HG03175 (cell line): ENCODE measurements around the gene TFPI.

Experiments used
- ATAC-seq: cut with Tn5 transposase; IDR thresholded peaks from one replicate; pipeline ENCODE4 v1.9.1; 2021; ENCODE audit warnings: mild to moderate bottlenecking, moderate library complexity; ENCODE audit not compliant: unreplicated experiment

TFPI gene

DNA sequence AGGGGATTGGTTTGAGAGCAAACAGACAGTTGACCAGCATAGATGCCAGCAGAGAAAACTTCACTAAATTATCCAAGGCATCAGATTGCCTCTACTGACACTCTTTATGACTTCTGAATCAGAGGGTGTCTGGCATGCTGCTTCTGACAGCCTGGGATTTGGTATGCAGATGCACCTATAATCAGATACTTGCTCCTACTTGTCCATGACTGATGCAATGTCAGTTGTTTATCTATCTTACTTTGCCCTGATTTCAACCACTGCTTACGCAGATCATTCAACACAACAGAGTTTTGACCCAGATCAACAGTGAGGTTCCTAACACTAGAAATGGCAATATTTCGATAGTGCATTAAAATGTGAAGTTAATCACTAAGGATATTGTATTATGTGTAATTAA is 83.5 kb downstream of the TFPI start:
- ATAC-seq, result no peak

DNA sequence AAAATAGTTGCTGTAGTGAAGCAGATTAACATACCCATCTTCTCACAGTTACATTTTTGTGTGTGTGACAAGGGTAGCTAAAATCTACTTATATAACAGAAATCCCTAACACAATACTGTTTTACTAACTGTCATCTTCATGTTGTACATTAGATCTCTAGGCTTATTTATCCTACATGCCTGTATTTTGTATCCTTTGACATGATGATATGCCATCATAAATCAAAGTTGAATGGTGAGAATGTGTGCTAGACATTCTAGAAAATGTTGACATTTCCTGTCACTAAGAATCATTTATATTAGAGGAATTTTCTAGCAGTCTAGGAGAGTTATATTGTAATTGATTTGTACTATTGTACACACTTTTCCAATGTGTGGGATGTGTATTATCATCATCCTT is 84.7 kb downstream of the TFPI start:
- ATAC-seq, result no peak

DNA sequence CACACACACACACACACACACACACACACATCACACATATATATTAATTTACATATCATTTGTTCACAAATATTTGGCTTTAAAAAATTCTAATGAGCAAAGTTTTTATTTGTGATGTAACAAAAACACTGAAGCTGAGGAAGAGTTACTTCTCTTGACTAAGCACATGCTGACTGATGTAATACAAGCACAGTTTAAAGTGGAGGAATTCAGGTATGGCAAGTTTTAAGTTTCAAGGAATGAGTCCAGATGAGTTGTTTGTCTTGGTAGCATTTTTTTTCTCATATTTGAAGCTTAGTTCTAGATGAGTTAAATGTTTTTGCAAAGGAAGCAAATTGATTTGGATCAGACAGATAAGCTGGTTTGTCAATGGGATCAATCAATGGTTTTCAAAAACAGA is 86.0 kb downstream of the TFPI start:
- no peak for ATAC-seq

DNA sequence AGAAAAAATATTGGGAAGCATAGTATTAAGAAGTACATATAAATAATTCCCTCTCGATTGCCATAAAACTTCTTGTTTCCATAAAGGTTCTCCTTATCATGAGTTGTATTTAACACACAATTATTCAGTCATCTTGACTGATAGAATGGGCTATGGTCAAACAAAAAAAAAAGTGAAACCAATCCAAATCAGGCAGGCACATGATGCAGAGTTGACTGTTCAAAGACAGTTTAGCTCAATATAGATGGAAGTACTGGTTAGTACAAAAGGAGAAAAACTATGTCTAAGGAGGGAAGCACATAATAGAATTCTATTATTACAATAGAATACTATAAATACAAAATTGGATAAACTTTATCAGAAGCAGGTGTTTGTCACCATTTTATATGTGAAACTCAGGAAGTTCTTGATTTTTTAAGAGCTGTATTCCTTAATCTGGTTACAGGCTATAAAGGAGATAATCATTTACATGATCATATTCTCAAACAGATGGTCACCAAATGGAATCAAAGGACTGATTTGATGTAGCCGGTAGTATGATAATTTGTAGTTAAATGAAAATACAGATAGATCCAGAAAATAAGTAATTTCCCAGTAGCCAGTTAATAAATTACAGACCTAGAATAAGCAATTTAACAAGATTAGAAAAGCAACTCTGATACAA is 88.0 kb downstream of the TFPI start:
- no peak for ATAC-seq

DNA sequence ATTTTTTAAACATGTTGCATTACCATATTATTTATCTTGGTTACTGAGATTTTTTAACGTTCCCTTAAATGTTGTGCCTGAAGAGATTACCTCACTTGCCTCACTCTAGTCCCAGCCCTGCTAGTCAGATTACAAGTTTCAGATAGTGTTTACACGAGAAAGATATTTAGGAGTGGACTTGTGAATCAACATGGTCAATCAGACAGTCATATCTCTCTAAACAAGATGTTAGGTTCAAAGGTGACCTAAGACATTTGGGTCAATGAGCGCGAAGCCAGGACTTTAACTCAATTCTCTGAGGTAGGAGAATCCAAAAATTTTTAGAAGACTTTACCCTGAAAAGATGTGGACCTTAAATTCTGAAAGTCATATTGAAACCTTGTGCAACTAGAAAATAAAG is 91.4 kb downstream of the TFPI start:
- ATAC-seq, result no peak

DNA sequence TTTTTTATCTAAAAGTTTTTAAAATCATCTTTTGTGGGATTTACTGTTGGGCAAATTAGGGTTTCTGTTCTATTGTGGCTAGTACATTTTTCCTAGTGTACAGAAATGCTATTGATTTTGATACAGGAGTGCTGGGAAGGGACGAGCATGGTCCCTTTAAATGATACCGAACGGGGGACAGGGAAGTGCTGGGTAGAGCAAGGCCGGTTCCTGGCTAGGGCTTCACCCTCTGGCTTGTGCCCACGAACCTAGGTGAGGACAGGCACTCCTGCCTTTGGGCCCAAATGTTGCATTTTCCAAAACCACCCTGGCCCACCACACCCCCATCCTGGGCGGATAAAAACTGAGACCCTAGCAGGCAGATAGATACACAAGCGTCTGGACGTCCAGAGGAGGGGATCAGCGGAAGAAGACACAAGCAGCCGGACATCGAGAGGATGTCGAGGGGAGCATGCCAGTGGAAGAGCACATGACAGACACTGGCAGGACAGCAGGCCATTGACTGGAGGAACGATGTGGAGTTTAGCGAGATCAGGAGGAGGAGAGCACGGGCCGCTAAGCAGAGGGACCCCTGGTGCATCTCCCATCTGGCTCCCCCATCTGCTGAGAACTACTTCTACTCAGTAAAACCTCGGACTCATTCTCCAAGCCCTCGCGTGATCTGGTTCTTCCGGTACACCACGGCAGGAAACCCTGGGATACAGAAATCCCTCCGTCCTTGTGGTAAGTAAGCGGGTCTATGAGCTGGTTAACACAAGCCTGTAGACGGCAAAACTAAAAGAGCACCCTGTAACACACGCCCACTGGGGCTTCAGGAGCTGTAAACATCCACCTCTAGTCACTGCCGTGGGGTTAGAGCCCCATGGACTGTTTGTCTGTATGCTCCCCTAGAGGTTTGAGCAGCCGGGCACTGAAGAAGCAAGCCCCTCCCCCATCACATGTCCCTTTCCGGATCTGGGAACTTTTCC is 92.7 kb downstream of the TFPI start:
- ATAC-seq, result no peak

DNA sequence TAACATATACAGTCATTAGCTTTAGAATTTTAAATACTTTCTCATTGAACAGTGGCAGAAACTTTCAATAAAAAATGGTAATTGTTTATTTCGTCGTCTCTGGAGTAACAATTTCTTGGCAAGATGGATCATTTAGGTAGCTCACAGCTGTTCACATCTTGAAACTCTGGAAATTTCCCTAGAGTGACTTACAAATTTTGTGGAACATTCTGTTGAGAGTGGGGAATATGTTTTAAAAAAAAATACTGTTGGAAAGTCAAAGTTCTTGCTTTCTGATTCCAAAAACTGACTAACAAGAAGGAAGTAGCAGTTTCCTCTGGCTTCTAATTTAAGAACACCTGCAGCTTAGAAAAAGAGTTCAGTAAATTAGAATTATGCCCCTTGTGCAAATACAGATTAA is 95.0 kb downstream of the TFPI start:
- ATAC-seq, result no peak

DNA sequence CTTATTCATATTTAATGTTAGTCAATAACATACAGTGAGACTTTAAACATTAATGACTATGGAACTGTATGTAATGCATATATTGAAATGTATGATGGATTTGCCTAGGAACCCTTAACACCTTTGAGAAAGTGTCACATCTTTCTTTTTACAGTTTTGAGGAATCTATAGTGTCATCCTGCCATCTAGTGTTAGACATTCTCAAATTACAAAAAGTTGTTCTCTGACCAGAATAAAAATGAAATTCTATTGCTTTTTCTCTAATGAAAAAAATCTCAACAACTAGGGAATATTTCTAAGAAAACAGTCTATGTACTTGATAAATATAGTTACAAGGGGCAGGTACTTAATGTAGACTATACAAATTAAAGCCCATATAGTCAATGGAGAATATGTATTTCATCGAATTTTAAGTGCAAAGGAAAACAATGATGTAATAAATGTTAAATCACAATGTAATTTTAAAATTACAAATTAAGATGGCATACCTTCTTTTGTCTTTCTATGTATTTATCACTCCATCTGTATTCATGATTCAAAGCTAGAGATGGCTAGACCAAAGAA is 101.1 kb downstream of the TFPI start:
- ATAC-seq, result no peak

DNA sequence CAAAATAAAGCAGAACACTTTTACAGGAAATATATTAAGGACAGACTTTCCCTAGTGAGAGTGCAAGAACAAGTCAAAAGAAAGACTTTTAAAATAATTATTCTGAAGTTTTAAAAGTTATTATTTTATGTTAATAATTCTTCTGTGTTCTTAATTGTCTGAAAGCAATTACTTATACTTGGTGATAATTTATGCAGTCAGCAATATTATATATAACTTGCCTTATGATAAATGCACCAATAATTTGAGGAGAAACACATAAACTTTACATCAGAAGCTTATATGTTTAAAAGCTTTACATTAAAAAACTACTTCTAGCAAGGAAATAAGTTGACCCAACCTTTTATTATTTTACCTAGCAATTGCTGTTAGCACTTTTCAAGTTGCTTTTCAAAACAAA is 102.7 kb downstream of the TFPI start:
- ATAC-seq, result no peak

DNA sequence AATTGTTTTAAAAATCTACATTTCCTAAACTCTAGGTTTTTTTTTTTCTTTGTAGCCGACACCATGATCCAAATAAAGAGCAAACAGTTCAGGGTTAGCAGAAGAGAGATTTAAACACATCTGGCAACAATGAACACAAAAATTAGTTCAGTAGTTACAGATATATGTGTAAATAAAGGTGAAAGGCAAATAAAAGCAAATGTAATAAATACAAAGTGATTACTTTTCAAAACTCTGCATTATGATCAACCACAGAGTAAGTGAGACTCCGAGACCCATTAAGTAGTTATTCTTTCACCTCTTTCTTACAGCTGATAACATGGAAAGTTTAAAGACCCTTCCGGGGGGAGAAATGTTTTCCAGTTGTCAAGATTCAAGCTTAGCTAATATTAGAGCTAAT is 106.9 kb downstream of the TFPI start:
- ATAC-seq, result no peak

DNA sequence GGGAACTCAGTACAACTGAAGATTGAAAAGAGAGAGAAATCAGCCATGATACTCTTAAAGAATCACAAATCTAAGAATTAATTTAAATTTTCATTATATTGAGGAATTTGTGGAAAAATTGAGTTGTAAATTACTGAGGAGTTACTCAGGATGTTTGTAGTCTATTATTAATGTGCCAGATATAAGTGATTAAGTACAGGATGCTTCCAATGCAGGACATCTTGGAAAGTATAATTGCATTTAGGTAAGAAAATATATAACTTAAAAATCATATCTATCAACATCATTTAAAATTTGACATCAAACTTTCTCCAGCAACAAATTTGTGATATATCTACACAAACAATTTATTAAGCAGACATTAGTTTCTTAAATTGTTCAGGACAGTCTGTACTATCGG is 107.5 kb downstream of the TFPI start:
- ATAC-seq, result no peak

DNA sequence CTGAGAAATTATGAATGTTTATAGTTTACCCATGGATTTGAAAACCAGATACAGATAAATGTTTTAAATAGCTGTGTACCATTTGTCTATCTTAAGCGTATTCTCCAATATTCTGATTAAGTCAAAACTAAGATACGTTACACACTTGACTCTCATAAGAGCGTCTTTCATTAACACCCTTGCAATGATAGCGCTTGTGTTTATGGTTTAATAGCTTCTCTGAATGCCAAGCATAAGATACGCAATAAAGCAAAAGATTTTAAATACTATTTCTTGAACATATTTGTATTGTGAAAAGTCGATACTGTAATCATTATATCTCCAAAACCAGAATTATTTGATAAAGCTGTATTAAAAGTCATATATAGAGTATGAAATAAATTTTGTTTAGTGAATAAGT is 109.2 kb downstream of the TFPI start:
- no peak for ATAC-seq

DNA sequence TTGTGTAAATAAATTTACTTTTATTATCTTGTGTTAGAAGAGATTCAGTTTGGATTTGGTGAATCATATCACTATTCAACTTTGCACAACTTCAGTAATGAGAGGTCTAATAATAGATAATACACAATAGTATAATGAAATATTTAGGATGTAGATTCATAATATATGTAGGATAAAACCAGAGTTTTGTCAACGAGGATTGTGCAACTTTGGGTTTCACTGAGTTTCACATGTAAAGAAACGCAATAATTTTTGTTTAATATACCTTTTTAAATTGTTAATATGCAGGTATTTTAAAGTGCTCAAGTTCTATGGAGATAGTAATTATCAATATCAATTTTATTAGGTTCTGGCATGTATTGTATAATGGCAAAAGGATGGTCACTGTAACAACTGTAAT is 111.5 kb downstream of the TFPI start:
- no peak for ATAC-seq

DNA sequence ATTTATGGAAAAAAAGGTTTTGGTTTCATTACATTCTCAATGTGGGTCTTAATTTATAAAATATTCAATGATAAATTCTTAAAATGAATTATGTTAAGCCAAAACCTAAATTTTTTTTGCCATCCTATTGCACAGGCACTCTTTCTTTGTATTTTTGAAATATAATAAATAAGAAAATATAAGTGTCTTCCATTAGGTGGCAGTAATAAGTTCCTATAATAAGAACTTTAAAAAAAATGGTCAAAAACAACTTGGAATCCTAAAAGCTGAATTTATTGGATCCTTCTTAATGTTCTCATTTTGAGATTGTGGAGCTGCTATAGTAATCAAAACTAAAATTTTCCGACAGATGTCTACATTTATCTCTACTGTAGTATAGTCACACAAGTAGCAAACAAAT is 111.9 kb downstream of the TFPI start:
- no peak for ATAC-seq

DNA sequence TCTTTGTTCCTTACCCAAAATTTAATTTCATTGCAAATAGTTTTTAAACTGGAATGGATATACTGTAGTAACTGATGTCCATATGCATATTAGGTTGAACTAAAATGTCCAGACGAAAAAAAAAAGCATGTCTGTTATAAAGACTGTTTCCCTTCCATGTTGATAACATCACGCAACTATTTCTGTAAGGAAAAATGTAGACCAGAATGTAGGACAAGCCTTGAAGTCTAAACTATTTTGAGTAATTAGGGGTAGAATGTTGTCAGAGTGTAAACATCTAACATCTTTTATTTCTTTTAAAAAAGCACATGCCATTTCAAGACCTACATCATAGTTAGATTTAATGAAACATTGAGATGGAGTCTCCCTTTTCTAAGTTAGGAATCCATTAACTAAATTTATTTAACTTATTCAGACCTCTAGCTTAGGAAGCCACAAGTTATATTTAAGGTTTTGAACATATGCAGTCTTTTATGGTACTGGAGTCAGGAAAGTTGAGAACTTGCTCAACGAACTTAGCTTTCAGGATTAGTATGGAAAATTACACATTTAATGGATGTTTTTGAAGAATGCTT is 114.0 kb downstream of the TFPI start:
- no peak for ATAC-seq

DNA sequence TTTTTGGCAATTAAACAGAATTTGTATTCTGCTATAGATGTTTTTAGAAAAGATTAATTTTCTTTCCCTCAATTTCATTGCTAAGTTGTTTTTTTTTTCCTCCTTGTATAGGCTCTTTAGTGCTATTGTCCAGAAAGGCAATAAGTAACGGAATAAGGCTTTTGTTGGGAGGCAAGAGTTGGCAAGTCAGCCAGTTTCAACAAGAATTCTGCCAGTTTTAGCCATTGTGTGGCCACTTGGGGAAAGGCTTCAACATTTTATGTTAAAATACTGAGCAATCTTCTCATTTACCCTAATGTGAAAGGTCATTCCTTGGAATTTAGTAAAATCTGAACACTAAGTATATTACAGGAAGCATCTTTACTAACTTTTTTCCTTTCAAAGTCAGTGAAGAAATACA is 115.8 kb downstream of the TFPI start:
- ATAC-seq, result no peak

DNA sequence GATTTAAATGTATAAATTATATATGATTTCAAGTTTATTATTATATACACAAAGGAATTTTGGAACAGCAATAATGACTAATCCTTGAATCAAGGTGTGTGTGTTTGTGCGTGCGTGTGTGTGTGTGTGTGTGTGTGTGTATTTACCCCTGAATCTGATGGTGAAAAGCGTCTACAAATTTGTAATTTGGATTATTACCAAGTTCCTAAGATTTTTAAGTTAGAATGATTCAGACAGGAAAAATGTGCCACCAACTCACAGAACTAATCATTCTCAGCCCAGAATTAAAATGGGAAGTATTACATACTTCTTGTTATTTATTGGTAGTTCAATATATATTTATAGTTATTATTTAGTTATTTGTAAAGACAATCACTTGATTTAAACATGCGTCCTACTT is 118.5 kb downstream of the TFPI start:
- no peak for ATAC-seq

DNA sequence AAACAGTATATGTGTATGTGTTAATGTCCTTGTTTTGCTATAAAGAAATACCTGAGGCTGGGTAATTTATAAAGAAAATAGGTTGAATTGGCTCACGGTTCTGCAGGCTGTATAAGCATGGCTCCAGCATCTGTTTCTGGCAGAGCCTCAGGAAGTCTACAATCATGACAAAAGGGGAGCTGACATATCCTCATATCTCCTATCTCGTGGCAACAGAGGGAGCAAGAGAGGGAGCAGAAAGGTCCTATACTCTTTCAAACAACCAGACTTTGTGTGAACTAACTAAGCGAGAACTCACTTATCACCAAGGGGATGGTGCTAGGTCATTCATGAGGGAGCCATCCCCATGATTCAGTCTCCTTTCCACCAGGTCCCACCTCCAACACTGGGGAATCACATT is 119.2 kb downstream of the TFPI start:
- no peak for ATAC-seq

DNA sequence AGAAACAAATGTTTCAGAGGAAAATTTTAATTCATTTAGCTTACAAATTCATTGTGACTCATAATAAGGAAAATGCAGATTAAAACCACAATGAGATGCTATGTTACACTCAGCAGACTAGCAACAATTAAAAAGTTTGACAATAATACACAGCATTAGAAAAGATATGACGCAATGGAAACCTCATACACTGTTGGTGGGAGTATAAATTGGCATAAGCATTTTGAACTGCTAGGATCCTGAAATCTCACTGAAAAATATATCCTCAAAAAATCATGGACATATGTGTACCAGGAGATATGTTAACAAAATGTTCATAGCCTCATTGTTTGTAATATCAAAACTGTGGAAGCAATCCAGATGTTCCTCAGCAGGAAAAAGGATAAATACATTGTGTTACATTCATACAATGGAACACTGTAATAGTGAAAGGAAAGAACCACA is 119.9 kb downstream of the TFPI start:
- no peak for ATAC-seq

DNA sequence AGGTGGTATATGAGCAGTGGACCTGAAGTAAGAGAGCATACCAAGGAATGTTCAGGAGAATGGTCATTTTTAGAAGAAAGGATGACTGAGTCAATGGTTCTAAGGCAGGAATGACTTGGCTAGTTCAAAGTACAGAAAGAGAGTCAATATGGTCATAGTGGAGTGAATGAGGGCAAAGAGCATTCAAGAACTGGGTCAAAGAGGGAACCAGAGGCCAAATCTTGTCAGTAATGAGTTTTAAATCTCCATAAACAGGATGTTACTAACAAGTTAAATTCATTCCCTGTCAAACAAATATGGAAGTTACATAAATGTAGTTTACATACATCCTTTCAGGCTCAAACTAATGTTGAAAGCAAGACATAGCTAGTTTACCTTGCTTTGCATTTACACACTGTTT is 122.3 kb downstream of the TFPI start:
- ATAC-seq, result no peak

DNA sequence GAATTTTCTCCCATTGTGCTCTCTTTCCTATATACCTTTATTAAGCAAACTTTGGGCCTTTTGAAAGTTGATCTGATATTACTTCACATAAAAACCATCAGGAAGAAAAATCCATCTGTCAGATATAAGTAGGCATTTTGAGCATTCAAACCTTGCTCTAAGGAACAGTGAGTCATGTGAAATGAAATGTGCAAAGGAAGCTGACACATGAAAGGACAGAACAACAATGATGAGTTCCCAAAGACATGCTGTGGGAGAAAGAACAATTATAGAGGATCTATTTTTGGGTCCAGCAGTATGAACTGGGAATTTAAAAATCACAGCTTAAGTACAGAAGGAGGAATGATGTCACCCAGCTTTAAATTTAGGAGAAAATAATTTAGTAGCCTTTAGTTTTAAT is 124.2 kb downstream of the TFPI start:
- ATAC-seq, result no peak

DNA sequence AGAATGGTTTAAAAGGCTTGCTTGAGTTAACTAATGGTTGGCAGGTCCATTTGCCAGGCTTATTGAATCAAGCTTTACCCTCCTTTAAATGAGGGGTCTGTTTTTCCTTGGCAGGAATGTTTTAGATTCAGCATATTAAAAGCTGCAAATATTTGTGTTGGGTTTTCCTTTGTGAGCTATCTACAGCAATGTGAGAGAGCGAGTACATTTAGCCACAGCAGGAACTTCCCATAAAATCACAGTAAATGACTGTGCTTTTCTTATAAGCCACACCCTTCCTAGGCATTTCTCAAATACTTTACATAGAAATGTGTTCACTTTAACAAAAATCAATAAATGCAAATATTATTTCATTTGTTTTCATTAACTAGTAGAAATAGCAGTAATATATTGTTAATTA is 130.1 kb downstream of the TFPI start:
- no peak for ATAC-seq
